Activated gamma-delta T cell treated with anti-CD3 and anti-CD28 coated beads, Interleukin-2, amount 50 U/mL, for 16 hours (primary cell): ENCODE data around the gene EPHA7.

Experiments
- DNase-seq: peaks from one replicate; pipeline ENCODE4 v3.0.0-alpha.2; 2020; ENCODE audit warnings: low read depth

The EPHA7 gene

DNA sequence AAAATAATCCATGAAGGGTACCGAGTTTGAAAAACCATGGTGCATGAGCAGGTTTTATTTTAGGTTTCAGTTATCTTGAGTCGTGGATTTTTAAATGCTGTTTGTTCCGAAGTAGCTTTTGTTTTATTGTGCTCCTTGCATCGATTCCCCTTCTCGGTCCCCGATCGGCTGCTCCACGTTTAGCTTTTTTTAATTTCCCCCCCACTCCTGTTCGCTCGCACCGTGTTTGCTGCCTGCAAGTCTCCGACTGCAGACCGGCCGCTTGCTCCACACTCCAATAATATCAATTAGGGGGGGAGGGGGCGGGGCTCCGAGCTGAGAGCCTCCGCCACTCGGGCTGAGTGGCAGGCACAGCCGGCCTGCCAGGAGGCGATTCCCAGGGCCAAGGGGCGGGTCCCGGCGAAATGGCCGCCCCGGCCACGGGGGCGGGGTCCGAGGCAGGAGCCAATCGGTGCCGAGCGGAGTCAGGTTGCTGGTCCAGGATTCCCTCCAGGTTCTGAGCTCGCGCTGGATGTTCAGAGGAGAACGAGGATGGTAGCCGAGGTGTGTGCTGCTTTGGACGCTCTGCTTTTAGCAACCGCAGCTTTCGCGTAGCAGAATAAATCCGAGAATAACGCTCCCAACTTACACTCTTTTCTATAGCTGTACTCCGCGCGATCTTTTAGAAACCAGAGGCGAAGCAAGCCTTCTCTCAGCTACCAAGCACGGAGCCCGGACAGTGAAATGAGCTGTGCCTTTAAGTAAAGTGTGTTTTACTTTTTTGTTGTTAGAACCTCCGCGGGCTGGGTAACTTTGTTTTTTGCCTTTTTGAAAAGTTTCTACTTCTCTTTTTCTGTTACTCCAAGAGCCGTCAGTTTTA lies at the start of gene EPHA7:
EPHA7 (minus strand) TSS at position 256 of the 859 bp plus-strand sequence; CDS start at position 38, 218 bp downstream.
- DNase-seq: no peak

DNA sequence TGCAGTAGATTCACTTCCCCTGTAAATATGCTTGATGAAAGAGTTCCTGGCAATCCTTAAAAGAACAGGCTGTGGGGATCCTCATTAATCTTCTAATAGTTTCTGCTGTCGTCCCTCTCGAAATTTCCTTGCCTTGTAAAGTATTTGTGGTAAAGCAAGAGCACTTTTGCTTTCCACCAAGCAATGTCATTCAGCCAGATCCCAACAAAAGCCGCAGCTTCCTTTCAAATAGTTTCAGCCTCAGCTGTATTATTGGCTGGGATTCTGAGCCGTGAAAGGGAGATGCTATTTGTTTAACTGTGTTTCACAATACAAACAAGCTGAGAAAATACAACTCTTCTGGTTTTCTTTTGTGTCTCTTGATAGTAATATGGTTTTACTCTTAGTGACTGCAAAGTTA lies 48.9 kb upstream of the EPHA7 start:
- DNase-seq: no peak

DNA sequence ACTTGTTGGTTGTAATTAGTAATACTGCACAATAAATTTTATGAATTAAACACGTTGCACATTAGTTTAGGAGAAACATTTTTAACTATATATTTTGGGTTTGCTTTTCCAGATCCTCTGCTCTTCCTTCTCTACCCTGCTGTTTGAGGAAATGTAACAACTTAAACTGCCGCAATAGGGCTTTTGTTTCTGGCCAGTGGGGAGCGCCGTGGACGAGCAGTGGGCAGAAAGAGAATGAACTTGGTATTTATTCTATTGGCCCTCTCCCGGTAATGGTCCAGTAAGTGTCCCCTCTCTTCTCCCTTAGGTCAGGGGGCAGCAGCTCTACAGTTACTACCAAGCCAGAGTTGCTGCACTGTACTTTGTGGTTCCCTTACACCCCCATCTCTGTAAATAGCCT lies 35.2 kb upstream of the EPHA7 start:
- no peak for DNase-seq

DNA sequence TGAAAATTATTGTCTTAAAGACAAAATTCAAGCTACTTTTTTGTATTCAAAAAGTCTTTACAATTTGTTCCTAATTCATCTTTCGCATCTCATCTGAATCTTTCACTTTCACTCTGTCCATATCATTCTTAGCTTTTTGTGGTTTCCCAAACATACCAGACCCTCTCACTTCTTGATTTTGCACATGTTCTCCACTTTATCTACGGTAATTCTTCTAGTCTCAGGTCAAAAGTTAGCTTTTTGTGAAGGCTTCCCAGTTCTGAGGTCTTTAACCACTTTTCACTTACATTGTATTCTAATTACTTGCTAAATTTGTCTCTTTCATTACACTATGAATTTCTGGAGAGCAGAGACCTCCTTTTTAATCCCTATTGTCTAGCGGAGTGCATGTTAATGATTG lies 34.6 kb upstream of the EPHA7 start:
- DNase-seq: no peak

- no peak for DNase-seq
Measured at GRCh38 chr6:93447874-93448273, 28.5 kb upstream of the EPHA7 start.

DNA sequence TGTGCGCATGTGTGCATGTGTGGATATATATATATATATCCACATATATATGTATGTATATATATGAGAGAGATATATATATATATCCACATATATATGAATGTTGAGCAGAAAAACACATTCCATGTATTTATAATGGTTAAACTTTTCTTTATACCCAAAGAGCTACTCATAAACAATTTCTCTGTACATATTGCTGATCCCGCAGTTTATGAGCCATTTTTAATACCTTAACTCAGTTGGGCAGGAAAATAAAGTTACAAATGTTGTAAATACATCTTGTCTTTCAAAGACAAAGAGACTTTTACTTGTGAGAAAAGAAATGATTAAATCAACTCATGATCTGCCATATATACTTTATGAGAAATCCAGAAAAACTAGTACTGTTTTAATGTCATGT lies 18.1 kb upstream of the EPHA7 start:
- no peak for DNase-seq

DNA sequence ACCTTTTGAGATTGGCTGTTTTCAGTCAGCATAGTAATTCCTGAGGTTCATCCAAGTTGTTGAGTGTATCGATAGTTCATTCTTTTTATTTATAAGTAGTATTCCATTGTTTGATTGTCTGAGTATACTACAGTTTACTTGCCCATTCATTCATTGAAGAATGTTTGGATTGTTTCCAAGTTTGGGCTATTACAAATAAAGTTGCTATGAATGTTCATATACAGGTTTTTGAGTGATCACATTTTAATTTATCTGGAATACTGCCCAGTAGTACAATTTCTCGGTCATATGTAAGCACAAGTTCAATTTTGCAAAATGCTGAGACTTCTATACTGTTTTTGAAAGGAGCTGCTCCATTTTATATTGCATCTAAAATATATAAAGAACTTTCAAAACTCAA lies 14.2 kb upstream of the EPHA7 start:
- DNase-seq: no peak

- no peak for DNase-seq
Measured at GRCh38 chr6:93424303-93425064, 5.1 kb upstream of the EPHA7 start.

DNA sequence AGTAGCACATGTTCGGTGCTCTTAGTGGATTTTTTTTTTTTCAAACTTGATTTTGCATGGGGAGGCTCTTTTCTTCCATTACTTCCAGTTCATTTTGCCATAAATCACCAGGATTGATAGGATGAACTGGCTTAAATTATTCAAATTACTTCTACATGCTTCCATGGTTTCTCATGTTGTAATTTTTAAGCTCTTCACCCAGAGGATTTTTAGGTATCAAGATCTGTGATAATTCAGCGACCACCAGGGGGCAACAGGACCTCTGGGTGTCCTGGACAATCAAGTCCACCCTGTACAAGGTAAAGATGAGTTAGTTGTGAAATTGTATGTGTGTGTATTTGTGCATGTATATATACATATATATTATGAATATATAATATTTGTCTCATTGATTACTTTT lies 4.2 kb upstream of the EPHA7 start:
- DNase-seq: no peak

DNA sequence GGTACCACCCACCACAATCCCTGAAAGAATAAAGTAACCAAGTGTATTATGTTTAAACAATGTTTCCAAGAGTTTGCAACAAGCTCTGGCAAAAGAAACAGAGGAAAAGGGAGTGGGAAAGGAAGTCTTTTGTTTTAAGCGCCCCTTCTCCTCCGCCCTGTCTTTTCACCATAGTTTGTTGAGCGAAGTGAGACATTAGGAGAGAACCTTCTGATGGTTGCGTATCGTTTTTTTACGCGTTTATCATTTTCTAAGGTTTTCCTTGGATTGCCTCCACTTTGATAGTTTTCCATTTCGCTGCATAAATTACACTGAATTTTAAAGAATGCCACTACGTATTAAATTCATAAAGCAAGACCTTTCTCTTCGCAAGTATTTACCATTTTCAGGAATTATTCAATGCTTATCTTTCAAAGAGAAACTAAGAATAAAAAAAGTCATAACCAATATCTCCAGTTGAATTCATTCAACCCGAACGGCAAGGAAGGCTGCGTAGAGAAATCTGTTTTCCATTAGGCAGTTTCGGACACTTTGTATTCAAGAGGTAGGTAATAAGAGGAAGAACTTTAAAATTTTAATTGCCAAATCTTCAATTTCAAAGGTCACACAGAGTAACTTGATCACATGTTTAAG lies 920 bp upstream of the EPHA7 start:
- no peak for DNase-seq

GRCh38 chr6:93418408-93419303 lies 703 bp downstream of the EPHA7 start:
- DNase-seq: no peak

DNA sequence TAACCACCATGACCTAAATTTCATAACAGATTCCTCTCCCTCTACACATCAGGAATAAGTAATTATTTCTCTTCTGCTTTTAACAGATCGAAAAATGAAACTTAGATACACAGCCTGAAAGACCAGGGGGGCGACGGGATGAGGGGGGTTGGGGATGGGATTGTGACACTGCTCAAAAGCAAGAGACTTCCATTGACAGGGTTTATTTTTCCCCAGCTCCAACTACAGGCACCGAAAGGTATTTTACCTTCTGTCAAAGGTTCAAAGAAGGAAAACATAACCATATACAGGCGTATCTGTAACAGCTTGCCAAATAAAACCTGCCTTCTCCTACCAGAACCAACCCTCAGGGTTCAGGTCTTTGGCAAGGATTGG lies 1.3 kb downstream of the EPHA7 start:
- no peak for DNase-seq

DNA sequence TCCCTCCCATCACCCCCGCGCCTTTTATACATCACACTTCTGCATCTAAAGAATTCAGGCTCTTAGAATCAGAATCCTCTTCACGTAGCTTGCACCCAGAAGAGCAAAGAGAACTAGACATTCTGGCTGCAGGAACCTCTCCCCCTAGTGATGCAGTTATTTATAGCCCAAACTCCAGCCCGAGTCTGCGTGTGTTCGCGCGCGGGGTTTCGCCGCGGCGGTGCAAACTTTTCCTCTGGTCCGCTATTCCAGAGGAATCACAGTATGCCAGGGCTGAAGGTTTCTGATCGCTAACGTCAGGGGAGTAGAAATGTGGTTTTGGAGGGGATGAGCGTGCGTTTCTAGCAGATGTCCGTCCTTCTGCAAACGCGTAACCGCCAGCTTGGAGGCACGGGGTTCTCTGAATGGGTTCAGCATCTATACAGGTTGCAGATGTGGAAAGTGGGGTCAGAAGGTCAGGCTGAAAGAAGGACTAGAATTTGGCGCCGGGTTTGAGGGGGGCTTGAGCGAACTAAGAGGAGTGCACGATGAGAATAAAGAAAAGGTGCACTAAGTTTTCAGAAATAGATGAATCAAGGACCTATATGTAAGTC lies 1.8 kb downstream of the EPHA7 start:
- DNase-seq: no peak

DNA sequence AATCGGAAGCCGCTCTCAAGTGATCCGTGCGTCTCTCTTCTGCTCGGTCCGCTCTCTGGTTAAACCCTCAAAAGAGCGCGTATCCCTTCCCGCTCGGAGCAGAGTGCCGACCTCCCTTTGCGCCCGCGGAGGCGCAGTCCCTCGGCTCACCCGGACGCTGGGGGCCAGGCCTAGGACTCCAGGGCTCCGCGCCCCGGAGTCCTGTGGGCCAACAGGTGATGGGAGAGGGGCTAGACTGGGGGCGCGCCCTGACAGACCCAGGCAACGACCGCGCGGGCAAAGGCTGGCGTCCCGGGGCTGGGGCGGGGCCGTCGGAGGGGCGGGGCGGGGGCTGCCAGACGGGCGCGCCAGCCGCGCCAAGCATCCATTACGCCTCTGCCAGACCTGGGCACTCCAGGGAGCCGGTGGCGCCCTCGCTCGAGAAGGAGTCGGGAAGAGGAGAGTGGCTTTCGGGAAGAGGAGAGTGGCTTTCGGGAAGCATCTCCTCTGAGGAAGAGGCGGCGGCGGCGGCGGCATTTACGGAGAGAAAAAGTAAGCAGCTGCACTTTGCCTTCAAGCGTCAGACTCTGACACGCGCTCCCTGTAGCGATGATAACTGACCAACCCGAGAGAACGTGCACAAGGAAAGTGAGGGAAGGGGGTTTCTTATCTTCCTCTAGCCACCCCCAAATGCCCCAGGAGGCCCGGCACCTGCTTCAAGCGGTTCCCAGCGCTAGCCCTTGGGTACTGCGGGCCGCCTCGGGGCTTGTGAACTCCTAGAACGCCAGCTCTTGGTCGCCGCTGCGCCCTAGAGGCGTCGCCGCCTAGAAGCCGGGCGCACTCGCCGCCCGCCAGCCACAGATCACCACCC lies 2.6 kb downstream of the EPHA7 start:
- no peak for DNase-seq

DNA sequence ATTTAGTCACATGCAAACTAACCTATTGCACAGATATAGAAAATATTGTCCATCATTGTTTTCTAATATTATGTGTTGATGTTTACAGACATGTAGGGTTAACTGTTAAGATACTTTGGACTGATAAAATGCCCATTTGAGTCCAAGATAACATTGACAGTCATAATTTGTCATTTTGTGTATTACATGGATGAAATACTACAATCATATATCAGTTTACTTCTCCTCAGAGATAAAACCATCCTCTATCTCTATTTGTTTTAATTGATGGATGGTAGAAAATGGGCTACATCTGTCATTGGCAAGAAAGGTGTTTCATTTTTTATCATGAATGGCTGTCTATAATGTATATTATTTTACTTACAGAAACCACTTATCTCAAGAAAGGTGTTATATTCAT lies 6.2 kb downstream of the EPHA7 start:
- no peak for DNase-seq

DNA sequence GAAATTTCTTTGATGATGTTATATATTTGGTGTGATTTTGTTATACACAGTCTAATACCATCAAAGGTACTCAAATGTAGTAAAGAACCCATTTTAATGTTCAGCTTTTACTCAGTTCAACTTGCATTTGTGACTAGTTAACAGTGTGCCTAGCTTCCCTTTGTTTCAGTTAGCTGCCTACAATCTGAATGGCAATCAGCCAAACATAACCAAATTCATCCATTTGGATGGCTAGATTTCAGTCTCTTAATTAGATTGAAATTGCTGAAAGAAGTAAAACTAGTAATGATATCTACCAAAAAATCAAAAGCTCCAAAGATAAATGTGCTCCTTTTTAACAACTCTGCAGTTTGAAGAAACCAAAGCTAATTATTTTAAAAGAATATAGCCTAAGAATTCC lies 6.9 kb downstream of the EPHA7 start:
- DNase-seq: no peak

DNA sequence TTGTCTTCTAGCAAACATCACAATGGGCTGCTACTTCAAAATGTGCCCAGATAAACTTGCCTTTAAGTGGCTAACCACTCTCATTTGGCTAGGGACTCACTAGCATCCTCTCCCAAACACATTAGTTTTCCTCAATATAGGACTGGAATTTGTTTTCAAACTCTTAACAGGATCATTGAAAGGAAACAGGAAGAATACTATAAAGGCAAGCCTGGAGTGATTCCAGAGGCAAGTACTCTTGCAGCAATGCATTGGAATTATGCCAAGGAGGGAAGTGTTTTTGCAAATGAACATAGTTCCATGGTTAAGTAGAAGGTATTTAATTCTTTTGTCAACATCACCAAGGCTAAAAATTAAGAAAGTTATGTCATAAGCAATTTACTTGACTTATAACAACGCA lies 12.2 kb downstream of the EPHA7 start:
- no peak for DNase-seq

GRCh38 chr6:93403390-93403789 lies 16.0 kb downstream of the EPHA7 start:
- no peak for DNase-seq

DNA sequence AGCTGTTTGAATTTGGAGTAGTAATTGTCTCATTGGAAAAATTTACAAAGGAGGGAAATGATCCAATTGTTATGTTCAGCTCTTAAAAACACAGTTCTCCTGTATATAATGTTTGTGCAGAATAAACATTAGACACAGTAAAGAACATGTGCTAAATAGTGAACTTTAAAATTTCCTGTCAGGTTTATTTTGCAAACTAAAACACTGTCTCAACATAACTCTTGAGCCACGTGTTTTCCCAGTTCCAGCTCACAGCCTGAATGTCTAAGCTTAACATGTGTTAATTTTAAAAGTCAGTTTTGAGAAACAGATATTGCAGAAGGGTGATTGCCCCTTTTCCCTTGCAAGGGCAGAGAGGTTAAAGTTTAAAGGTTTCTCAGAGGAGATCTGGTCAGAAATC lies 20.6 kb downstream of the EPHA7 start:
- no peak for DNase-seq

GRCh38 chr6:93394471-93394870 lies 24.9 kb downstream of the EPHA7 start:
- no peak for DNase-seq
